DND-41 (cell line): Measurements from ENCODE around the gene HIVEP1.

Experiments used
- EZH2 ChIP-seq: IDR thresholded peaks from 3 replicates; pipeline ENCODE4 v1.6.1; 2012; ENCODE audit warnings: borderline replicate concordance, low read depth, mild to moderate bottlenecking, moderate library complexity, low read length, inconsistent platforms; ENCODE audit not compliant: severe bottlenecking
- TF ChIP-seq, protein P1 (sequence below): IDR thresholded peaks from 2 replicates; pipeline ENCODE4 v1.5.1; 2012; ENCODE audit warnings: borderline replicate concordance, low read length, moderate library complexity, mild to moderate bottlenecking; ENCODE audit not compliant: poor library complexity, severe bottlenecking; ENCODE audit errors: extremely low read depth

DNA sequence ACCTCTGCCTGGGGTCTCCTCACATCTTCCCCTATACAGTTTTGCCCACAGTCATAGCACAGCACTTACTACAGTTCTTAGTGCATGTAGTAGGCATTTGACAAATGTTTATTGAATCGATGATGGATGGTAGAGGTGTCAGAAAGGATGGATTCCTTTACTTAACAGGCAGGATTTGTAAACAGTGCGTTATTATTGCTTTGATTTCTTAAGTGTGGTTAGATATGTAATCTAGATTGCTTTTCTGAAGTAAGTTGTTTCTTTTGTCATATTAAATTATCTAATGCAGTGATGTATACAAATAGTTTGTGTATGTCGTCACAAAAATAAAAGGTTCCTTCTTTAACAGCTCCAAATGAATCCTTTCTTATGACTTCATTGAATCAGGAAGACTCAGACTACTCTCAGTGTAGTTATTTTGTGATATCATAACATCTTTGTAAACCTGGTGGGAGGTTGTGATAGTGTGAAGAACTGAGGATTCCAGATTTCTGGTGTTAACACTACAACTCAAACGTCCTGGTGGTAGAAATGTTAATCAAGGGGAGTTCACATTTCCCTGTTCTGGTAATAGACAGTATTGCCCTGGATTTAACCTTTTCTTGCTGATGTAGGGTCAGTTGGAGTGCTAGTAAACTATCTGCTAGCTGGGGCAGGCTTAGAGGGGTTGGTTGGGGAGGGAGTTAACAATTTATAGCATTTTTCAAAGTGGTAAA lies 87.7 kb downstream of the HIVEP1 start:
- TF ChIP-seq, protein P1, sequence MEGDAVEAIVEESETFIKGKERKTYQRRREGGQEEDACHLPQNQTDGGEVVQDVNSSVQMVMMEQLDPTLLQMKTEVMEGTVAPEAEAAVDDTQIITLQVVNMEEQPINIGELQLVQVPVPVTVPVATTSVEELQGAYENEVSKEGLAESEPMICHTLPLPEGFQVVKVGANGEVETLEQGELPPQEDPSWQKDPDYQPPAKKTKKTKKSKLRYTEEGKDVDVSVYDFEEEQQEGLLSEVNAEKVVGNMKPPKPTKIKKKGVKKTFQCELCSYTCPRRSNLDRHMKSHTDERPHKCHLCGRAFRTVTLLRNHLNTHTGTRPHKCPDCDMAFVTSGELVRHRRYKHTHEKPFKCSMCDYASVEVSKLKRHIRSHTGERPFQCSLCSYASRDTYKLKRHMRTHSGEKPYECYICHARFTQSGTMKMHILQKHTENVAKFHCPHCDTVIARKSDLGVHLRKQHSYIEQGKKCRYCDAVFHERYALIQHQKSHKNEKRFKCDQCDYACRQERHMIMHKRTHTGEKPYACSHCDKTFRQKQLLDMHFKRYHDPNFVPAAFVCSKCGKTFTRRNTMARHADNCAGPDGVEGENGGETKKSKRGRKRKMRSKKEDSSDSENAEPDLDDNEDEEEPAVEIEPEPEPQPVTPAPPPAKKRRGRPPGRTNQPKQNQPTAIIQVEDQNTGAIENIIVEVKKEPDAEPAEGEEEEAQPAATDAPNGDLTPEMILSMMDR: no peak
- no peak for TF ChIP-seq EZH2
